GM18520 (cell line): Measurements from ENCODE around the gene KIRREL3.

Experiments
- ATAC-seq: cut with Tn5 transposase; IDR thresholded peaks from one replicate; pipeline ENCODE4 v1.9.1; 2021; ENCODE audit not compliant: unreplicated experiment

The KIRREL3 gene

GRCh38 chr11:126683766-126684728 lies 316.5 kb downstream of the KIRREL3 start:
- no peak for ATAC-seq

GRCh38 chr11:126682590-126682989 lies 318.0 kb downstream of the KIRREL3 start:
- no peak for ATAC-seq

- ATAC-seq, result no peak
These were observed 319.9 kb downstream of the KIRREL3 start for GRCh38 chr11:126680700-126681099.

- ATAC-seq, result no peak
These were observed 320.4 kb downstream of the KIRREL3 start for GRCh38 chr11:126680131-126680530.

GRCh38 chr11:126679033-126679432 lies 321.5 kb downstream of the KIRREL3 start:
- no peak for ATAC-seq

- no peak for ATAC-seq
These were observed 324.0 kb downstream of the KIRREL3 start for GRCh38 chr11:126676536-126676935.

- no peak for ATAC-seq
These were observed 327.3 kb downstream of the KIRREL3 start for GRCh38 chr11:126673319-126673718.

GRCh38 chr11:126669416-126669815 lies 331.2 kb downstream of the KIRREL3 start:
- ATAC-seq, result no peak

- no peak for ATAC-seq
These were observed 335.9 kb downstream of the KIRREL3 start for GRCh38 chr11:126664643-126665042.

- ATAC-seq, result no peak
These were observed 336.6 kb downstream of the KIRREL3 start for GRCh38 chr11:126663749-126664592.

- no peak for ATAC-seq
These were observed 338.4 kb downstream of the KIRREL3 start for GRCh38 chr11:126662035-126662790.

- ATAC-seq, result no peak
These were observed 339.7 kb downstream of the KIRREL3 start for GRCh38 chr11:126660761-126661425.

GRCh38 chr11:126660321-126660720 lies 340.2 kb downstream of the KIRREL3 start:
- no peak for ATAC-seq

GRCh38 chr11:126658306-126659056 lies 342.1 kb downstream of the KIRREL3 start:
- ATAC-seq, result no peak

GRCh38 chr11:126655807-126656128 lies 344.8 kb downstream of the KIRREL3 start:
- no peak for ATAC-seq

GRCh38 chr11:126654886-126655806 lies 345.4 kb downstream of the KIRREL3 start:
- no peak for ATAC-seq

GRCh38 chr11:126653040-126653439 lies 347.5 kb downstream of the KIRREL3 start:
- ATAC-seq, result no peak

GRCh38 chr11:126647735-126648134 lies 352.8 kb downstream of the KIRREL3 start:
- no peak for ATAC-seq
